ENCODE data around the gene SLC25A25.
"Not testable (repeated sequence)": the region's sequence is repeated elsewhere in the genome, so short reads cannot be mapped to it uniquely, and the experiment has no call there.

SLC25A25 gene

DNA sequence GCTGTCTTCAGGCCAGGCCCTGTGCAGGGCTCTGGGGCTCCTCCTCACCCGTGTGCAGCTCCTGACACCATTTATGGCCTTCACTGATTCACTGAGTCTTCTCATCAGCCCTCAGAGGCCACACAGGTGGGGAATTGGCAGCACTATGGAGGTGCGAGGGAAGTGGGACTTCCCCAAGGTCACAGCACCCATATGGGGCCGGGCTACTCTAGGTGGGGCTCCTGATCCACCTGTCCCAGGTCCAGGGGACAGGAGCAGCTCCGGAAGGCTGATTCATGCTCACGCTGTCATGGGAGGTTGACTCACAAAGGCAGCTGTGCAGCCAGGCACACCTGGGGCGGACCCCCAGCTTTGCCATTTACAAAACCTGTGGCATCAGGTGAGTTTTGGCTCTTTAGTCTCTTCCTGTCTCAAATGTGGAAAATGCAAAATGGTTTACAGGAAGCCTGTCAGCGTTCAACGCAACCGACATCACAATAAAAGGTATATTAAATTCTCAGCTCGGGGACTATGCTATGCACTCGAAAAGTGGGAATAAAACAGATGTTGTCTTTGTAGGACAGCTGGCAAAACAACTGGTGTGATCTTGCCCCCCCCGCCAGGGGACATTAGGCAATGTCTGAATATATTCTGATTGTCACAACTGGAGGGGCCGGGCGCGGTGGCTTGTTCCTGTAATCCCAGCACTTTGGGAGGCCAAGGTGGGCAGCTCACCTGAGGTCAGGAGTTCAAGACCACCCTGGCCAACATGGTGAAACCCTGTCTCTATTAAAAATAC lies 15.9 kb upstream of the SLC25A25 start:
- no peak for DNase-seq

DNA sequence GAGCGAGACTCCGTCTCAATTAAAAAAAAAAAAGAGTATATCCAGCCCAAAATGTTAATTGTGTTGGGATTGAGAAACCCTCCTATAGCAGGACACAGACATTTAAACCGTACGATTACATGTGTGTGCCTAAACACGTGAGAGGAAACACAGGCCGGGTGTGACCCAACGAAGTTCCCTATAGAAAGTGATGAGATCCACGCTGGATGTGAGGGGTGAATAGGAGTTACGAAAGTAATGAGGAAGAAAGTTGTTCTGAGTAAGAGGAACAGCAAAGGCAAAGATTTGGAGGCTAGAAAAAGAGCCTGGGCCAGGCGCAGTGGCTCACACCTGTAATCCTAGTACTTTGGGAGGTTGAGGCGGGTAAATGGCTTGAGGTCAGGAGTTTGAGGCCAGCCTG lies 14.5 kb upstream of the SLC25A25 start:
- peak in 12 of 58 donors; percentile 2 to 37 (median 13) for DNase-seq

DNA sequence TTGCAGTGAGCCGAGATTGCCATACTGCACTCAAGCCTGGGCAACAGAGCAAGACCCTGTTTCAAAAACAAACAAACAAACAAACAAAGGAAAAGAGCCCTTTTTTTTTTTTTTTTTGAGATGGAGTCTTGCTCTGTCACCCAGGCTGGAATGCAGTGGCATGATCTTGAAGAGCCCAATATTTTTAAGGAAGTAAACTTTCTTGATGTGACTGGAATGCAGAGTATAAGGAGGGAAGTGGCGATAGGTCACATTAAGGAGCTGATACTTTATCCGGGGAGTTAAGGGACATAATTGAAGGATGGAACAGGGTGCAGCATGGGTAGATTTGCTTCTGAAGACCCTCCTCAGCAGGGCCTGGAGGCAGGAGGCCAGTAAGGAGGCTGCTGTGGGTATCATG lies 13.9 kb upstream of the SLC25A25 start:
- no peak for DNase-seq

DNA sequence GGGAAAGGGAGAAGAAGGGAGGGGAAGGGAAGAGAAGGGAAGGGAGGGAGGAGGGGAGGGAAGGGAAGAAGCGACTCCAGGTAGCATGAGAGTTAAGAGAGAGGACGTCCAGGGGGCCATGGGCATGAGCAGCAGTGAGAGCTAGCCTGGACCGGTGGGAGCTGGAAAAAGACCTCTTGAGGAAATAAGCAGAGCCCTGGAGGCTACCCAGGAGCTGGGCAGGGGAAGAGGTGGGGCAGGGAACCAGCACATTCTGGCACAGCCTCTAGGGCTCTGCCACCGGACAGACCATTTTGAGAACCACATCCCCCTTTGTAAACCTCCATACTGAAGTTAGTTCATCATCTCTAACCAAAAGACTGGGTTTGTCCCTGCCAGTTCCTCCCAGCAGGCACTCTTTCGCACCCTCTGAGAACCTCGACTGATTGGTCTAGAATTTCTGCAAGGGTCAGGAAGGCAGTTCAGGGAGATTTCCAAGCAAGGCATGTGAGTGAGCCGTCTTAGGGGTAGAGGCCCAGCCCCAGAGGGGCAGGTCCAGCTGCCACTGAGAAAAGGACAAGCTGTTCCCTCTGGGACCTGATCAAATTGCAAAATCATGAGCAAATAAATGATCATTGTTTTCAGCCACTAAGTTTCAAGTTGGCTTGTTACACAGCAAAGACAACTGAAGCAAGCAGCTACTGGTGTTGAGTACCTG lies 12.5 kb upstream of the SLC25A25 start:
- DNase-seq = peak in 14 of 58 donors; percentile 8 to 76 (median 33)

DNA sequence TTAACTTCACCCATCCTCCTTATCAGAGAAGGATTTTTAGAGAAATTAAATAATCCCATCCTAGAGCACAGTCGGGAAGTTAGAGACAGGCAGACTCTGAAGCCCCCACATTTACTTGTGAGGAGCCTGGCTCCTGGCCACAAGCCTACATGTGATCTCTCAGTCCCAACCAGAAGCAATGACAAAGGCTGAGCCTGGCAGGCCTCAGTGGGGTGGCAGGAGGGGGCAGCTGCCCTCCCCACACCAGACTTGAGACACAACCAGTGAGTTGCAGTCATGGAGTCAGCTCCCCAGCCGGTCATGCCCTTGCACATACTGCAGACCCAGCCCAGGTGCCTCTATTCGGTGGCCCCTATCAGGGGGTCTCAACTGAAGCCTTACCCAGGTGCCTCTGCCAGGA lies 11.9 kb upstream of the SLC25A25 start:
- DNase-seq = peak in 25 of 58 donors; percentile 11 to 74 (median 28)

DNA sequence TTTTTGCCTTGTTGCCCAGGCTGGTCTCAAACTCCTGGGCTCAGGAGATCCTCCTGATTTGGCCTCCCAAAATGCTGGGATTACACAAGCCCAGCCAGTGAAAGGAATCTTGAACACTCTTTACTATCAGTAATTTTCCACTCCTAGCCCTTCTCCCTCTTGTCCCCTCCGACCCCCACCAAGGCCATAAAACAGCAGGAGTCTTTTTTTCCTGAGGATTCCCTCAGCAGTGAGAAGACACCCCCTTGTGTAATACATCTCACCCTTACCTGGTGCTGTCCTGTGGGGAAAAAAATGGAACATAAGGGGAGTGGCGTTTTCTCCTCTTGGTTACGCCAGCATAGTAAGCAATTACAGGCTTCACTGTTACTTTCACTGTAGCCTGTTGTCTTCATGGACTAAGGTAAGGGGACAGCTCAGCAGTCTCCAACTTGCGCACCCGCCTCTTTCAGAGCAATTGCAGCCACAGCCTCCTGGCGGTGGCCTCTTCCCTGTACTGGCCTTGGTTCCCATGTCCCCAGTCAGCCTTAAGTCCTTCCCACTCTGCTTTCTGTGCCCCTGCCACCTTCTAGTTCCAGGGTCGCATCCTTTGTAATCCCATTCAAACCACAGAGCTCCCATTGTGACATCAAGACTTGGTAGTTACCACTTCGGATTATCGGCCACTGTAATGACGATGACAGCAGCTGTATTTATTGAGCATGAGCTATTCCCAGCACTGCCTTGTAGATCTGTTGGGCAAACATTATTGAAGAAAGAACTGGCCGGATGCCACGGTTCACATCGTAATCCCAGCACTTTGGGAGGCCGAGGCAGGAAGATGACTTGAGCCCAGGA lies 10.9 kb upstream of the SLC25A25 start:
- no peak for DNase-seq

DNA sequence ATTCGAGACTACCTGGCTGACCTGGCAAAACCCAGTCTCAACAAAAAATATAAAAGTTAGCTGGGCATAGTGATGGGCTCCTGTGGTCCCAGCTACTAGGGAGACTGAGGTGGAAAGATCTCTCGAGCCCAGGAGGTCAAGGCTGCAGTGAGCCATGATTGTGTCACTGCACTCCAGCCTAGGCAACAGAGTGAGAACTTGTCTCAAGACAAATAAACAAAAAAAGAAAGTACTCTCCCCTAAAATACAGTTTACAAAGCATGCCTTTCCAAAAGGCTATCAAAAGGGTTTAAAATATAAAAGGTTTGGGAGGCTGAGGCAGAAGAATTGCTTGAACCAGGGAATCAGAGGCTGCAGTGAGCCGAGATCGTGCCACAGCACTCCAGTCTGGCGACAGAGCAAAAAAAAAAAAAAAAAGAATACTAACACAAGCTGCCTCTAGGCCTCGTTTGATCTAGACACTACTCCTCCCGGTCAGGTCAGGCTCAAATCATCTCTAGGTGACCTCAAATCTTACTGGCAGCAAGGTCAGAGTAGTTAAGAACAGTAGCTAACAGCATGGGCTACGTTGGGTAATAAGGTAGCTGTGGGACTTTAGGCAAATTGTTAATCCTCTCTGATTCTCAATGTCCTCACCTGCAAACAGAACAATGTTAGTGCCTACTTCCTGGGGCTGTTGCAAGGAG lies 10.2 kb upstream of the SLC25A25 start:
- DNase-seq = no peak

DNA sequence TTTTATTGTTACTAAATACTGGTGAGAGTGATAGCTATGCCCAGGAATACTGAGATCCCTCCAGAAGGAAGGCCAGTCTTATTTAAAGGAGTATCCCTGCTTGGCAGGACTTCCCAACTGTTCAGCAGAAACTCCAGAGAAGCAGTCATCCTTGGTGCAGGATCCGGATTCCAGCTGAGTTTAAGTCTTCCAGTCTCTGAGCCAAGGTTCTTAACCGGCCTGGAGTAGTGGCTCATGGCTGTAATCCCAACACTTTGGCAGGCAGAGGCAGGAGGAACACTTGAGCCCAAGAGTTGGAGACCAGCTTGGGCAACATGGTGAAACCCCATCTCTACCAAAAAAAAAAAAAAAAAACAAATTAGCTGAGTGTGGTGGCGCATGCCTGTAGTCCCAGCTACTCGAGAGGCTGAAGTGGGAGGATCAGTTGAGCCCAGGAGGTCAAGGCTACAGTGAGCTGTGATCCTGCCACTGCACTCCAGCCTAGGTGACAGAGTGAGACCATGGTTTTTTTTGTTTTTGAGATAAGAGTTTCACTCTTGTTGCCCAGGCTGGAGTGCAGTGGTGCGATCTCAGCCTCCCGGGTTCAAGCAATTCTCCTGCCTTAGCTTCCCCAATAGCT lies 8.6 kb upstream of the SLC25A25 start:
- DNase-seq = no peak

DNA sequence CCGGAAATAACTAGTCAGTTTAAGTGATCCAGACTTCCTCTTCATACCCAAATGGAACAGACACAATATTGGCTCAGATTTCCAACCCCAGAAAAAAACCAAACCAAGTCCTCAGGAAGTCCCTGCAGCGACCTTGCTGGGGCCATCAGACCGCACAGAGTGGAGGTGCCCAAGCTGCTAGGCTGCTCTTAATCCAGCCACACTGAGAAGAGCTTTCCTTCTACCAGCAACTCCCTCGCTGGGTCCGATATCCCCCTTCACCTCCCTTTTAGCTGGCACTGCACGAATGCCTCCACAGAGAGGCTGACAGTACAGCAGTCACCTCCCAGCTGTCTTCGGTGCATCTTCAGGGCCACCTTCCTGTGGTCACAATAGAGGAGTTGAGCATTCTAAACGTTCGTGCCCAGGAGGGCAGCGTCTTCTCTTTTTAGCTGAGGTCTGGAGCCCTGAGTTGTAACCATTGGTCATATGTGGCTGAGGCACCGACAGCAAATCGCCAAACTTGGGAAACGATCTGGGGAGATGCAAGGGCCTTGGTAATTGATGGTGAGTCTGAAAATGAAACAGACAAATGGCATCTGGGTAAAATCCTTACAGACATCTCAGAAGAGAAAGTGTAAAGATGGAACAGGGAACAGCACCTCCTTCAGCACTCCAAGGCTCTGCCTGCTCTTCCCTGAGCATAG lies 6.6 kb upstream of the SLC25A25 start:
- no peak for DNase-seq

DNA sequence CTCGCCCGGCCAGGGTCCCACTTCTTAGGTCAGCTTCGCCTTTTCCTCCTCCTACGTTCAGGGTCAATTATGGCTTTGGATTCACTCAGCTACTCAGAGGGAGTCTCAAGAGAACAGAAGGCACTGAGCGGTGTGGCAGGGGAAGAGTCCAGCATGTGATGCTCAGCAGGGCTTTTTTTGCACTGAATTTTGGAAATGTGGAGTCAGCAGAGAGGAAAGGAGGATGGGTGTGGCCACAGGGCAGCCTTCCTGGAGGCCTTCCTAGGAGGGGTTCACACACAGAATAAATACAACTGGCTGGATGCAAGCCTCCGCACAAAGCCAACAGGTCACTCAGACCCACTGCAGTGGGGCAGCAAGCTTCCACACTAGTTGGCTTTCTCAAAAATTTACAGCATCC lies 5.8 kb upstream of the SLC25A25 start:
- no peak for DNase-seq

DNA sequence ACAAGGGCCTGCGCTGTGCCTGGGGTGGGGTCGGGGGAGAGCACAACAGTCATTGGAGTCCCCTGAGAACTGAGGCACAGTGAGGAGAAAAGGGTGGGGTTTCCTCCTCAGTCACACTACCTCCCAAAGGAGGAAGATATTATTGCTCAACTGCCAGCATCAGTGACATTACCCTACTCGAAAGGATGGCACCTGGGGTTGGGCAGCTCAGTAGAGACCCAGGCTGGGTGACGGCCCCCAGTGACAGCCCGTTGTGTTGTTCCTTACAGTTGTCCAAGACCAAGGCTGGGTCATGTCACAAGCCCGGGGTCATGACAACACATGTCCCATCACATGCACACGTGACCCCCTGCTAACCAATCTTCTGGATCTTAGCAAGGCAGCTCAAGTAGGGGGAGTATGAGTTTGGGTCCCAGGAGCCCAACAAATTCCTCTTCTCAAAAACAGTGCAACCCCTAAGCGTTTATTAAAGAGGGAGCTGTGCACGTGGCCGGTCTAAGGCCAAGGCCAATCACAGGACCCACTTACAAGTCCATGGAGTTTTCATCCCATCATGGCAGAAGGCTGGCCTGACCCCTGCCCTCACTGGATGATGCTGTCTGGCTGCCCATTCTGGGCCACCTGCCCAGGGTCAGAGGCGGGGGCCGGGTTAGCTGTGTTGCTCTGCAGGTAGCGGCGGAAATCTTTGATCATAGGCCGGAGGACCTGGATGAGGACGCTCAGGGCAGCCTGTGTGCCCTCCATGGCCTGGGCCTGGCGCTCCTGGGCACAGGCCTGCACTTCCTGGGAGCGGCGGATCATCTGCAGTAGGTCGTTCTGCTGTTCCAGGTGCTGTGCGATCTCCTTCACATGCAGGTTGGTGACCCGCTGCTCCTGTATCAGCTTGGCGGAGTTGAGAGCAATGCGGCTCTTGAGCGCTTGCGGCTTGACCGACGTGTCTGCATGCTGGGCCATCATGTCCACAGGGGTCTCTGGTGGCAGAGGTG lies 4.9 kb upstream of the SLC25A25 start:
- DNase-seq = no peak

DNA sequence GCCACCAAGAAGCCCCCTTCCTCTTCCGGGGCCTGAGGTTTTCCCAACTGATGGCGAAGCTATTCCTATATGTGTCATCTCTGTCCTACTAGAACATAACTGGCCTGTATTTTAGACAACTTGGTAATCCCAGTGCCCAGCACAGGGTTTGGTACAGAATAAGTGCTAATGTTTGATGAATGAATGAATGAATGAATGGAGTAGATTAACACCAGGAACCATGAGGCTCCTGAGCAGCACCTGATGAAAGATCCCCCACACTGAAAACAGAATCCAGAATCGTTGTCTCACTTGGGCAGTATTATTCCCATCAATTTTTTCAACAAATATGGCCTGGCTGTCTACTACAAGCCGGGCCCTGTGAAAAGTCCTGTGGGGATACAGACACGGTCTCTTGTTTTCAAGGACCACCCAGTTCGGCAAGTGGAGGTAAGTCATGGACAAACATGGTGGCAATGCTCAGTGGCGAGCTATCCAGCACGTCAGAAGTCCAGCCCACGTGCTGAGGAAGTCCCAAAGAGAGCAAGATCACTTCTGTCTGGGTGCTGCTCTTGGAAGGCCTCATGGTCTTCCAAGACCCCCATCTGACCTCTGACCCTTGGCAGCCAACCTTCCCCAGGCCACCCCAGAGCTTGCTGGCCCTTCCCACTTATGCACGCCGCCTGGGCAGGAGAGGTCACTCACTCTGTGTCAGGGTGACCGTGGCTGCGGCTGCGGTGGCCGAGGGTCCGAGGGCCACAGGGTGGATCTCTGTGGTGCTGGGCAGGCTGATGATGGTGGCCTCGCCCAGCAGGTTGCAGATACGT lies 1.9 kb upstream of the SLC25A25 start:
- peak in 1 of 58 donors; percentile 19 for DNase-seq

DNA sequence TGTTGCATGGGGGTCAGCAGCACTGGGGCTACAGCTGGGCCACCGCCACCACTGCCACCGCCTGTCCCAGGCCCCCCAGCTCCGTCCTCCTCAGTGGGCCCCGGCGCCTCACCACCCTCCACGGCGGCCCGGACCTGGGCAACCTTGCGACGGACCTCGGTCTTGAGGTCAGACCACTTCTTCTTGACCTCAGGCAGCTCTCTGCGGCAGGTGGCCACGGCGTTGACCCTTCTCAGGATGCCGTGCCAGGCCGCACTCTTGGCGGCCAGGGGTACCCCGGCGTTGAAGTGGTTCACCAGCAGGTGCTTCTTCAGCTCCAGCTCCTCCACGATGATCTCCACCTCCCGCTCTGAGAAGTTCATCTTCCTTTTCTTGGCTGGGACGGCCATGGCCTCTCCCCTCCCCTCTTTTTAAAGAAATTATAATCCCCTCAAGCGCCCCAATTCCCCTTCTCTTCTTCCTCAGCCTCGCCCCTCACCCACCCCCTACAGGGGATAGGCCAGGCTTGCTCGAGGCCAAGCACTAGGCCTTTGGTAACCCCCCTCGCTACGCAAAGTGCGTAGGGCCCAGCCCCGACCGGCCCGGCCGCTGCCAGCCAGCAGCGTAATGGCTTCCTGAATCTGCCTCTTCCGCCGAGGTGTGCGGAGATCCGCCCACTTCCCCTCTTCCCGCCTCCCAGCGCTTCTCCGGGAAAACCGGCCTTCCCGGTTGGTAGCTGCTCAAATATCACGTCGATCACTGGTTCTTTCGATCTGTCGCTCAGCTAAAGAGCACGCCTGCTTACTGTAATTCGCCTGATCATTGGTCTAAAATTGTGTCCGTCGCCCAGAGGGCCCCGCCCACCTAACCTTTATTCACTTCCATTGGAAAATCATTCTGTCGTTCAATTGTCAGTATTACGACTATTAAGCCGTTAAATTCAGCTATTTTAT lies 1.1 kb upstream of the SLC25A25 start, which contains the start of gene NAIF1:
Gene NAIF1 (minus strand): TSS at position 608 of the 932 bp plus-strand sequence. CDS start 219 bp downstream, at position 389.
- peak; percentile 80 to 99 (median 97) for DNase-seq

DNA sequence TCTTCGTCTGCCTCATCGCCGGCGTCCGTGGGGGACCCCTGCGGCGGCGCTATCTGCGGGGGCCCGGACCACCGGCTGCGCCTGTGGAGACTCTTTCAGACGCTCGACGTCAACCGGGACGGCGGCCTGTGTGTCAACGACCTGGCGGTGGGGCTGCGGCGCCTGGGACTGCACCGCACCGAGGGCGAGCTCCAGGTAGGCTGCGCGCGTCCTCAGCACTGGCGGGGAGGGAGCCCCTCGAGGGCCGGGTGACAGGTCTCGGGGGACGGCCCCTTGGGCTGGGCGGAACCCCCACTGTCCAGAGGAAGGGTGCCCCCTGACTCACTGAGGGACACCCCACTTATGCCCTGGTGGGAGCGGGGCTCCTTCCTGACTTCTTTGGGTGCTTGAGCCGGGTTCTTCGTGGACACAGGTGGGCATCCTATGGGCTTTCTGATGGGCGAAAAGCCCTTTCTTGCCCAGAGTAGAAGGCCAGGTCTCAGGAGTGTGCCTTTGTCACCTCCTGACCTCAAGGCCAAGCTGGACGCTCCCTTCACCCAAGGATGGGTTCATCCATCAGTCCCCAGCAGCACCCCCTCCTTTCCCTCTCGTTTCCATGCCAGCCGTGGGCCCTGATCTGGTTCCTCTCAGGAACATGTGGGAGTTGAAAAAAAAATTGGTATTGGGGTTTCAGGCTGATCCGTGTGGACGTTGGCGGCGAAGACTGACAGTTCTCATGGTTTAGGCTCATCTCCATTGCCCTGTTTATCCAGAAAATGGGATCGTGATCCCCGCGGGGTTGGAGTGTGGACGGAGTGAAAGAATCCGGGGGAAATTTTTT lies 564 bp downstream of the SLC25A25 start:
- DNase-seq = peak in 15 of 58 donors; percentile 13 to 77 (median 39)

DNA sequence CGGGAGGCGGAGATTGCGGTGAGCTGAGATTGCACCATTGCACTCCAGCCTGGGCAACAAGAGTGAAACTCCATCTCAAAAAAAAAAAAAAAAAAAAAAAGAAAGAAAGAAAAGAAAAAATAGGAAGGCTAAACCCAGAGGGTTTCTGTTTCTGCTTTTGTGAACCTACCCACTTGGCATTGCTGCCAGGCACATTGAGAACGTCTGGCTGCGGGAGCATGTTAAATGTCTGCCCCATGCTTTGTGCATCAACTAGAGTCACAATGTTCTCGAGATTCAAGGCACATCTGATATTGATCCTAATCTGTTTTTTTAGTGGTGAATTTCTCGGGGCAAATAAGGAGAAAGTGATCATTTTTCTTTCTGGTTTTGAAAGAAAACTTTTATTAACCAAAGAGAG lies 2.8 kb downstream of the SLC25A25 start:
- DNase-seq = peak in 8 of 58 donors; percentile 5 to 53 (median 18)

DNA sequence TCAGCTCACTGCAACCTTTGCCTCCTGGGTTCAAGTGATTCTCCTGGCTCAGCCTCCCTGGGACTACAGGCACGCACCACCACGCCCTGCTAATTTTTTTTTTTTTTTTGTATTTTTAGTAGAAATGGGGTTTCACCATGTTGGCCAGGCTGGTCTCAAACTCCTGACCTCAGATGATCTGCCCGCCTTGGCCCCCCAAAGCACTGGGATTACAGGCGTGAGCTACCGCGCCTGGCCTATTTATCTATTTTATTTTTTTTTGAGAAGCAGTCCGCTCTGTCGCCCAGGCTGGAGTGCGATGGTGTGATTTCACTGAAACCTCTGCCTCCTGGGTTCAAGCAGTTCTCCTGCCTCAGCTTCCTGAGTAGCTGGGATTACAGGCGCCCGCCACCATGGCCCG lies 3.4 kb downstream of the SLC25A25 start:
- DNase-seq = not testable (repeated sequence)
